HL-60 (cell line): ENCODE measurements around the gene ADARB1.

ENCODE experiments used
- DNase-seq, 2 experiments: peaks; one replicate each; pipeline ENCODE4 v3.0.0-alpha.2; 2010 to 2020; ENCODE audit warnings: low read depth in 1 of 2, low spot score in 1 of 2
- H3K27ac ChIP-seq: fragments of 250-450 bp; sonication (Bioruptor Pico); replicated peaks from 2 replicates; pipeline ENCODE4 v1.5.1; 2020; ENCODE audit warnings: mild to moderate bottlenecking, moderate library complexity
- H3K27me3 ChIP-seq: fragments of 250-450 bp; sonication (Bioruptor Pico); 2 replicates; pipeline ENCODE4 v1.5.1; 2021; ENCODE audit warnings: mild to moderate bottlenecking, moderate library complexity; ENCODE audit not compliant: insufficient read depth, poor library complexity, severe bottlenecking
- H3K4me3 ChIP-seq: replicated peaks from 2 replicates; pipeline ENCODE4 v1.5.1; 2011; ENCODE audit warnings: mild to moderate bottlenecking, control low read depth, low read length; ENCODE audit not compliant: insufficient read depth
- GABPA ChIP-seq: IDR thresholded peaks from 2 replicates; pipeline ENCODE4 v1.6.1; 2012; ENCODE audit warnings: low read depth
- POLR2AphosphoS5 ChIP-seq: IDR thresholded peaks from 2 replicates; pipeline ENCODE4 v1.6.1; 2012; ENCODE audit warnings: low read depth
- REST ChIP-seq: IDR thresholded peaks from 2 replicates; pipeline ENCODE4 v1.6.1; 2012; ENCODE audit warnings: low read depth; ENCODE audit not compliant: insufficient replicate concordance
- SPI1 ChIP-seq: IDR thresholded peaks from 2 replicates; pipeline ENCODE4 v1.6.1; 2012; ENCODE audit warnings: low read depth, mild to moderate bottlenecking, borderline replicate concordance
- TF ChIP-seq, protein P1 (sequence below): IDR thresholded peaks from one replicate; pipeline ENCODE4 v1.5.1; 2011; ENCODE audit warnings: low read length, control low read depth, inconsistent platforms; ENCODE audit not compliant: insufficient read depth

Gene ADARB1

GRCh38 chr21:45161038-45161945 lies 86.9 kb downstream of the ADARB1 start:
- no peak overlapping the region for H3K27ac ChIP-seq

DNA sequence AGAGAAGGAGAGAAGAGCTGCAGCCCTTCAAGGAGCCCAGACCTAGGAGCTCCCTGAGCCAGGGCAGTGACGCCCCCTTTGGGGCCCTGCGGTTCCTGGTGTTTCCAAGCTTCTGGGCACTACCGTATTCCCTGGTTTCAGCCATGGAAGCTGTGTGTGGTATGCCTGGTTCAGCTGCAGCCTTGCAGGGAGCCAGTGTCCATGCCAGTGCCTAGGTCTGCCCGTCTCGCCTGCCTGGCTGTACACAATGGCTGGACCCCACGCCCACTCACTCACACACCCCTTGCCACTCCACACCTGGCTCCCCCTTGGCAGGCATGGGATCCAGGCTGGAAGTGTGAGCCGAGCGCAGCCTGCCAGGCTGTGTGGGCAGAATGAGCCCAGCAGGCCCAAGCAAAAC lies 87.7 kb downstream of the ADARB1 start:
- Histone ChIP-seq H3K4me3 (no peak overlapping the region), H3K27ac (no peak overlapping the region), H3K27me3 (no peaks in the 10 kb centered on the region)
- TF ChIP-seq POLR2AphosphoS5 (no peak), SPI1 (no peak), GABPA (no peak), REST (no peak)
- TF ChIP-seq, protein P1, sequence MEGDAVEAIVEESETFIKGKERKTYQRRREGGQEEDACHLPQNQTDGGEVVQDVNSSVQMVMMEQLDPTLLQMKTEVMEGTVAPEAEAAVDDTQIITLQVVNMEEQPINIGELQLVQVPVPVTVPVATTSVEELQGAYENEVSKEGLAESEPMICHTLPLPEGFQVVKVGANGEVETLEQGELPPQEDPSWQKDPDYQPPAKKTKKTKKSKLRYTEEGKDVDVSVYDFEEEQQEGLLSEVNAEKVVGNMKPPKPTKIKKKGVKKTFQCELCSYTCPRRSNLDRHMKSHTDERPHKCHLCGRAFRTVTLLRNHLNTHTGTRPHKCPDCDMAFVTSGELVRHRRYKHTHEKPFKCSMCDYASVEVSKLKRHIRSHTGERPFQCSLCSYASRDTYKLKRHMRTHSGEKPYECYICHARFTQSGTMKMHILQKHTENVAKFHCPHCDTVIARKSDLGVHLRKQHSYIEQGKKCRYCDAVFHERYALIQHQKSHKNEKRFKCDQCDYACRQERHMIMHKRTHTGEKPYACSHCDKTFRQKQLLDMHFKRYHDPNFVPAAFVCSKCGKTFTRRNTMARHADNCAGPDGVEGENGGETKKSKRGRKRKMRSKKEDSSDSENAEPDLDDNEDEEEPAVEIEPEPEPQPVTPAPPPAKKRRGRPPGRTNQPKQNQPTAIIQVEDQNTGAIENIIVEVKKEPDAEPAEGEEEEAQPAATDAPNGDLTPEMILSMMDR = no peak
- no peak for DNase-seq

More at GRCh38 chr21:45161038-45161945, 86.9 kb downstream of the ADARB1 start:
- H3K4me3 ChIP-seq = no peak overlapping the region
- TF ChIP-seq REST = no peak
- no peak for TF ChIP-seq SPI1
- no peak for TF ChIP-seq POLR2AphosphoS5
- TF ChIP-seq, protein P1 = no peak
- TF ChIP-seq GABPA = no peak
- H3K27me3 ChIP-seq = no peaks in the 10 kb centered on the region
- no peak for DNase-seq

- H3K27me3 ChIP-seq = no peaks in the 10 kb centered on the region
- no peak overlapping the region for H3K4me3 ChIP-seq
- H3K27ac ChIP-seq = no peak overlapping the region
- no peak for TF ChIP-seq POLR2AphosphoS5
- TF ChIP-seq, protein P1 = no peak
- TF ChIP-seq REST = no peak
- no peak for TF ChIP-seq SPI1
- no peak for TF ChIP-seq GABPA
- DNase-seq = no peak
Observed at GRCh38 chr21:45162809-45163208, 88.4 kb downstream of the ADARB1 start.
